ENCODE results near the gene ALDH2.

DNA sequence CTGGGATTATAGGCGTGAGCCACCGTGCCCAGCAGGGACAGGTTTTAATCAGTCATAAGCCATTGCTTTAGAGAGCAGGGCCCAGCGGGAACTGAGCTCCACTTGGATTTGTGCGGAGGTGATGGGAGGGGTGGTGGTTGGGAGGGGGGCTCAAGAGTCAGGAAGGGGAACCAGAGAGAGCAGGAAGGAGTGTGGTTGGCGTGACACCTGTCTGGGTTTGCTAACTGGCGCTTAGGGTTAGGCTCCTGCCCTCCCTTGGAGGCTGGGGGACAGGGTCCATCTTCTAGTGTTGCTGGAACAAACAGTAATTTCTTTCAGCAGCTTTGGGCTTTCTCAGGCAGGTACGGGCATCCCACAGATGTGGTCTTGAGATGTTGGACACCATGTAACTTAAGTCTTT, 7.5 kb upstream of the ALDH2 start:
- TF ChIP-seq, protein P1, sequence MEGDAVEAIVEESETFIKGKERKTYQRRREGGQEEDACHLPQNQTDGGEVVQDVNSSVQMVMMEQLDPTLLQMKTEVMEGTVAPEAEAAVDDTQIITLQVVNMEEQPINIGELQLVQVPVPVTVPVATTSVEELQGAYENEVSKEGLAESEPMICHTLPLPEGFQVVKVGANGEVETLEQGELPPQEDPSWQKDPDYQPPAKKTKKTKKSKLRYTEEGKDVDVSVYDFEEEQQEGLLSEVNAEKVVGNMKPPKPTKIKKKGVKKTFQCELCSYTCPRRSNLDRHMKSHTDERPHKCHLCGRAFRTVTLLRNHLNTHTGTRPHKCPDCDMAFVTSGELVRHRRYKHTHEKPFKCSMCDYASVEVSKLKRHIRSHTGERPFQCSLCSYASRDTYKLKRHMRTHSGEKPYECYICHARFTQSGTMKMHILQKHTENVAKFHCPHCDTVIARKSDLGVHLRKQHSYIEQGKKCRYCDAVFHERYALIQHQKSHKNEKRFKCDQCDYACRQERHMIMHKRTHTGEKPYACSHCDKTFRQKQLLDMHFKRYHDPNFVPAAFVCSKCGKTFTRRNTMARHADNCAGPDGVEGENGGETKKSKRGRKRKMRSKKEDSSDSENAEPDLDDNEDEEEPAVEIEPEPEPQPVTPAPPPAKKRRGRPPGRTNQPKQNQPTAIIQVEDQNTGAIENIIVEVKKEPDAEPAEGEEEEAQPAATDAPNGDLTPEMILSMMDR (IDR thresholded peaks at IDR 0.05), result no peak
- TF ChIP-seq POLR2A (IDR thresholded peaks at IDR 0.05), result no peak
